ENCODE results near the gene GBA3. TPM values are rescaled to one million over a fixed set of nuclear protein-coding genes. Genes with fewer than 3 reads are reported as not detected.

GBA3 gene
- total RNA-seq (not detected), polyA plus RNA-seq (not detected)
- long read RNA-seq, donor 1: 0 reads
- long read RNA-seq, donor 2, partial matches to known transcripts: 0 of 1 reads
- long read RNA-seq, donor 2, other reads (novel, unspliced or antisense): 1 of 1 reads
- long read RNA-seq, donor 3, partial matches to known transcripts: 0 of 1 reads
- long read RNA-seq, donor 3, other reads (novel, unspliced or antisense): 1 of 1 reads

- TF ChIP-seq CTCF (IDR thresholded peaks at IDR 0.05): no peak
- no peaks in the 10 kb centered on the region for H3K4me1 ChIP-seq
- peaks cover 0 to 10% (median 0%) of the 10 kb centered on the region in 7 donors for H3K27me3 ChIP-seq
- no peak within 1 kb of the TSS for H3K27ac ChIP-seq
- H3K4me3 ChIP-seq: no peak within 1 kb of the TSS
- no peaks in the 10 kb centered on the region for H3K36me3 ChIP-seq
- ATAC-seq (no peak), DNase-seq (no peak)
- intact Hi-C loops (cut with DNase I): loop anchor here in 9 of 10 donors (5.0 to 10.0 kb wide), 6 partner anchors 280 to 908 kb away; no protein-coding TSS in a partner anchor
- no peaks in the 10 kb centered on the region for H3K9me3 ChIP-seq
- 55 to 62% methylated on average over 1 of the region's 1 CpG for WGBS, 2 donors
These were observed at the start of gene GBA3 for GRCh38 chr4:22692736-22693135. TSS of gene GBA3 (plus strand) at chr4:22692937.

GRCh38 chr4:22643952-22644351 is 48.8 kb upstream of the GBA3 start:
- Histone ChIP-seq H3K9me3 (peaks cover 0 to 26% (median 6%) of the 10 kb centered on the region in 11 donors), H3K27ac (no peak overlapping the region), H3K4me1 (no peaks in the 10 kb centered on the region), H3K36me3 (no peaks in the 10 kb centered on the region), H3K27me3 (no peaks in the 10 kb centered on the region), H3K4me3 (no peak overlapping the region)
- no peak for TF ChIP-seq CTCF (IDR thresholded peaks at IDR 0.05)
- ATAC-seq (no peak), DNase-seq (no peak)
- 92 to 93% methylated on average over 4 of the region's 4 CpGs for WGBS, 2 donors
- intact Hi-C loops (cut with DNase I): no loop called here

- H3K9me3 ChIP-seq: peaks cover 0 to 12% (median 0%) of the 10 kb centered on the region in 11 donors
- DNase-seq: no peak
- no peak for ATAC-seq
- intact Hi-C loops (cut with DNase I): no loop called here
- no peak overlapping the region for H3K4me3 ChIP-seq
- no peaks in the 10 kb centered on the region for H3K36me3 ChIP-seq
- TF ChIP-seq CTCF (IDR thresholded peaks at IDR 0.05): no peak
- WGBS, 2 donors: 63 to 85% methylated on average over 1 of the region's 1 CpG
- H3K4me1 ChIP-seq: no peaks in the 10 kb centered on the region
- no peak overlapping the region for H3K27ac ChIP-seq
- no peaks in the 10 kb centered on the region for H3K27me3 ChIP-seq
These were observed 47.1 kb upstream of the GBA3 start for GRCh38 chr4:22645481-22646182.

- no peak for TF ChIP-seq CTCF (IDR thresholded peaks at IDR 0.05)
- Histone ChIP-seq H3K27ac (no peak overlapping the region), H3K36me3 (no peaks in the 10 kb centered on the region), H3K27me3 (no peaks in the 10 kb centered on the region), H3K4me1 (no peaks in the 10 kb centered on the region), H3K4me3 (no peak overlapping the region), H3K9me3 (no peaks in the 10 kb centered on the region)
- 84 to 87% methylated on average over 8 of the region's 8 CpGs for WGBS, 2 donors
- DNase-seq (no peak), ATAC-seq (no peak)
- intact Hi-C loops (cut with DNase I): no loop called here
These were observed 43.7 kb upstream of the GBA3 start for GRCh38 chr4:22648996-22649395.
